Measurements from ENCODE around the gene KRTAP10-12. TPM values are rescaled to one million over a fixed set of nuclear protein-coding genes. Genes with fewer than 3 reads are reported as not detected.

KRTAP10-12 gene
- total and polyA plus RNA-seq, 2 donors from 2014 or later = not detected

DNA sequence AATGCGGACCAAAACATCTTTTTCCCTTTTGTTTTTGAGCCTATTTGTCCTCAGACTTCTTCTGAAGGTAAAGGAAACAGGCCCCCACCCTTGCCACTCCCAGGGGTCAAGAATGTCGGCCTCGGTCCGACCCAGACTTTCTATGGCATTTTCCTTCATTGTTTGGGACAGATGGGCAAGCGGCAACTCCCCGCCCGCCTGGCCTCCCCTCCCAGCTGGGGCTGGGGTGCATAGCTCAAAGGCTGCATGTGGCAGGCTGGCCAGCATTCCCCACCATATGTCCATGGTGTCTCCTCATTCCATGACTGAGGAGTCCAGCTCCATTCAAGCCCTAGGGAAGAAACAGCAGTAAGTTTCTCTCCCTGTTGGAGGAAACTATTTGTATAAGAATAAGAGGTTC, 43.8 kb downstream of the KRTAP10-12 start:
- no peaks in the 10 kb centered on the region for H3K36me3 ChIP-seq (ENCODE audit: control insufficient read depth in 2 of 3, insufficient read depth in 3 of 3, low read length in 3 of 3)
- FAIRE-seq (no peak), DNase-seq (peak in 1 of 5 donors; percentile 13)
- TF ChIP-seq, protein P1, sequence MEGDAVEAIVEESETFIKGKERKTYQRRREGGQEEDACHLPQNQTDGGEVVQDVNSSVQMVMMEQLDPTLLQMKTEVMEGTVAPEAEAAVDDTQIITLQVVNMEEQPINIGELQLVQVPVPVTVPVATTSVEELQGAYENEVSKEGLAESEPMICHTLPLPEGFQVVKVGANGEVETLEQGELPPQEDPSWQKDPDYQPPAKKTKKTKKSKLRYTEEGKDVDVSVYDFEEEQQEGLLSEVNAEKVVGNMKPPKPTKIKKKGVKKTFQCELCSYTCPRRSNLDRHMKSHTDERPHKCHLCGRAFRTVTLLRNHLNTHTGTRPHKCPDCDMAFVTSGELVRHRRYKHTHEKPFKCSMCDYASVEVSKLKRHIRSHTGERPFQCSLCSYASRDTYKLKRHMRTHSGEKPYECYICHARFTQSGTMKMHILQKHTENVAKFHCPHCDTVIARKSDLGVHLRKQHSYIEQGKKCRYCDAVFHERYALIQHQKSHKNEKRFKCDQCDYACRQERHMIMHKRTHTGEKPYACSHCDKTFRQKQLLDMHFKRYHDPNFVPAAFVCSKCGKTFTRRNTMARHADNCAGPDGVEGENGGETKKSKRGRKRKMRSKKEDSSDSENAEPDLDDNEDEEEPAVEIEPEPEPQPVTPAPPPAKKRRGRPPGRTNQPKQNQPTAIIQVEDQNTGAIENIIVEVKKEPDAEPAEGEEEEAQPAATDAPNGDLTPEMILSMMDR (IDR thresholded peaks at IDR 0.05; ENCODE audit: borderline replicate concordance, extremely low read depth, insufficient read depth) = no peak
- intact Hi-C loops (cut with DNase I) = no loop called here
- H3K27me3 ChIP-seq (ENCODE audit: control insufficient read depth, insufficient read depth, low read length) = no peaks in the 10 kb centered on the region
- H3K4me1 ChIP-seq (ENCODE audit: control insufficient read depth in 2 of 3, insufficient read depth in 2 of 3, low read depth in 1 of 3, low read length in 3 of 3) = no peaks in the 10 kb centered on the region
- H3K9me3 ChIP-seq (ENCODE audit: control insufficient read depth in 2 of 3, insufficient read depth in 1 of 3, low read length in 3 of 3) = peaks cover 0 to 36% (median 7%) of the 10 kb centered on the region in 3 donors
- H3K4me3 ChIP-seq (ENCODE audit: low read length in 3 of 3) = no peak overlapping the region
- no peak overlapping the region for H3K9ac ChIP-seq (ENCODE audit: low read length in 3 of 3)
- no peak overlapping the region for H3K27ac ChIP-seq (ENCODE audit: low read depth in 2 of 2, low read length in 2 of 2)

GRCh38 chr21:44741921-44742320, 44.9 kb downstream of the KRTAP10-12 start:
- Histone ChIP-seq H3K4me3 (ENCODE audit: low read length in 3 of 3) (no peak overlapping the region), H3K27ac (ENCODE audit: low read depth in 2 of 2, low read length in 2 of 2) (no peak overlapping the region), H3K9me3 (ENCODE audit: control insufficient read depth in 2 of 3, insufficient read depth in 1 of 3, low read length in 3 of 3) (peaks cover 0 to 29% (median 7%) of the 10 kb centered on the region in 3 donors), H3K27me3 (ENCODE audit: control insufficient read depth, insufficient read depth, low read length) (no peaks in the 10 kb centered on the region), H3K4me1 (ENCODE audit: control insufficient read depth in 2 of 3, insufficient read depth in 2 of 3, low read depth in 1 of 3, low read length in 3 of 3) (no peaks in the 10 kb centered on the region), H3K9ac (ENCODE audit: low read length in 3 of 3) (no peak overlapping the region), H3K36me3 (ENCODE audit: control insufficient read depth in 2 of 3, insufficient read depth in 3 of 3, low read length in 3 of 3) (no peaks in the 10 kb centered on the region)
- intact Hi-C loops (cut with DNase I) = no loop called here
- TF ChIP-seq, protein P1 (IDR thresholded peaks at IDR 0.05; ENCODE audit: borderline replicate concordance, extremely low read depth, insufficient read depth) = no peak
- FAIRE-seq = no peak
- no peak for DNase-seq

GRCh38 chr21:44742418-44743153, 45.6 kb downstream of the KRTAP10-12 start:
- intact Hi-C loops (cut with DNase I) = no loop called here
- no peak for FAIRE-seq
- Histone ChIP-seq H3K9me3 (ENCODE audit: control insufficient read depth in 2 of 3, insufficient read depth in 1 of 3, low read length in 3 of 3) (peaks cover 0 to 25% (median 7%) of the 10 kb centered on the region in 3 donors), H3K27ac (ENCODE audit: low read depth in 2 of 2, low read length in 2 of 2) (no peak overlapping the region), H3K4me1 (ENCODE audit: control insufficient read depth in 2 of 3, insufficient read depth in 2 of 3, low read depth in 1 of 3, low read length in 3 of 3) (no peaks in the 10 kb centered on the region), H3K27me3 (ENCODE audit: control insufficient read depth, insufficient read depth, low read length) (no peaks in the 10 kb centered on the region), H3K36me3 (ENCODE audit: control insufficient read depth in 2 of 3, insufficient read depth in 3 of 3, low read length in 3 of 3) (no peaks in the 10 kb centered on the region), H3K4me3 (ENCODE audit: low read length in 3 of 3) (no peak overlapping the region), H3K9ac (ENCODE audit: low read length in 3 of 3) (no peak overlapping the region)
- TF ChIP-seq, protein P1 (IDR thresholded peaks at IDR 0.05; ENCODE audit: borderline replicate concordance, extremely low read depth, insufficient read depth) = no peak
- no peak for DNase-seq

Other genes with a start within 250 kb of the KRTAP10-12 start
- gene LRRC3, start 241.7 kb upstream of the KRTAP10-12 start, total RNA-seq = 1.4 TPM
- gene LRRC3, start 241.7 kb upstream of the KRTAP10-12 start, polyA plus RNA-seq (ENCODE audit: insufficient read depth, low read depth, low replicate concordance) = 0.60 TPM
- not detected for gene KRTAP10-1, start 157.0 kb upstream of the KRTAP10-12 start, total RNA-seq
- gene KRTAP10-1, start 157.0 kb upstream of the KRTAP10-12 start, polyA plus RNA-seq (ENCODE audit: insufficient read depth, low read depth, low replicate concordance) = not detected
- gene KRTAP10-2, start 145.7 kb upstream of the KRTAP10-12 start, total RNA-seq = not detected
- not detected for gene KRTAP10-2, start 145.7 kb upstream of the KRTAP10-12 start, polyA plus RNA-seq (ENCODE audit: insufficient read depth, low read depth, low replicate concordance)
- gene KRTAP10-3, start 138.4 kb upstream of the KRTAP10-12 start, total RNA-seq = not detected
- gene KRTAP10-3, start 138.4 kb upstream of the KRTAP10-12 start, polyA plus RNA-seq (ENCODE audit: insufficient read depth, low read depth, low replicate concordance) = not detected
- gene KRTAP10-4, start 123.4 kb upstream of the KRTAP10-12 start, total RNA-seq = not detected
- not detected for gene KRTAP10-4, start 123.4 kb upstream of the KRTAP10-12 start, polyA plus RNA-seq (ENCODE audit: insufficient read depth, low read depth, low replicate concordance)
- gene KRTAP10-5, start 116.6 kb upstream of the KRTAP10-12 start, total RNA-seq = not detected
- gene KRTAP10-5, start 116.6 kb upstream of the KRTAP10-12 start, polyA plus RNA-seq (ENCODE audit: insufficient read depth, low read depth, low replicate concordance) = not detected
- gene KRTAP10-6, start 104.7 kb upstream of the KRTAP10-12 start, total RNA-seq = not detected
- gene KRTAP10-6, start 104.7 kb upstream of the KRTAP10-12 start, polyA plus RNA-seq (ENCODE audit: insufficient read depth, low read depth, low replicate concordance) = not detected
- not detected for gene KRTAP10-7, start 96.6 kb upstream of the KRTAP10-12 start, total RNA-seq
- gene KRTAP10-7, start 96.6 kb upstream of the KRTAP10-12 start, polyA plus RNA-seq (ENCODE audit: insufficient read depth, low read depth, low replicate concordance) = not detected
- not detected for gene KRTAP10-8, start 85.1 kb upstream of the KRTAP10-12 start, total RNA-seq
- not detected for gene KRTAP10-8, start 85.1 kb upstream of the KRTAP10-12 start, polyA plus RNA-seq (ENCODE audit: insufficient read depth, low read depth, low replicate concordance)
- gene KRTAP10-9, start 70.1 kb upstream of the KRTAP10-12 start, total RNA-seq = not detected
- gene KRTAP10-9, start 70.1 kb upstream of the KRTAP10-12 start, polyA plus RNA-seq (ENCODE audit: insufficient read depth, low read depth, low replicate concordance) = not detected
- not detected for gene KRTAP10-10, start 59.8 kb upstream of the KRTAP10-12 start, total RNA-seq
- gene KRTAP10-10, start 59.8 kb upstream of the KRTAP10-12 start, polyA plus RNA-seq (ENCODE audit: insufficient read depth, low read depth, low replicate concordance) = not detected
- not detected for gene KRTAP10-11, start 50.8 kb upstream of the KRTAP10-12 start, total RNA-seq
- not detected for gene KRTAP10-11, start 50.8 kb upstream of the KRTAP10-12 start, polyA plus RNA-seq (ENCODE audit: insufficient read depth, low read depth, low replicate concordance)
- gene KRTAP12-4, start 42.5 kb upstream of the KRTAP10-12 start, total RNA-seq = not detected
- not detected for gene KRTAP12-4, start 42.5 kb upstream of the KRTAP10-12 start, polyA plus RNA-seq (ENCODE audit: insufficient read depth, low read depth, low replicate concordance)
- not detected for gene KRTAP12-3, start 39.2 kb upstream of the KRTAP10-12 start, total RNA-seq
- gene KRTAP12-3, start 39.2 kb upstream of the KRTAP10-12 start, polyA plus RNA-seq (ENCODE audit: insufficient read depth, low read depth, low replicate concordance) = not detected
- gene KRTAP12-2, start 30.2 kb upstream of the KRTAP10-12 start, total RNA-seq = not detected
- not detected for gene KRTAP12-2, start 30.2 kb upstream of the KRTAP10-12 start, polyA plus RNA-seq (ENCODE audit: insufficient read depth, low read depth, low replicate concordance)
- not detected for gene KRTAP12-1, start 15.0 kb upstream of the KRTAP10-12 start, total RNA-seq
- gene KRTAP12-1, start 15.0 kb upstream of the KRTAP10-12 start, polyA plus RNA-seq (ENCODE audit: insufficient read depth, low read depth, low replicate concordance) = not detected
- 0.22 TPM for gene TSPEAR, start 14.4 kb downstream of the KRTAP10-12 start, total RNA-seq
- 0.09 TPM for gene TSPEAR, start 14.4 kb downstream of the KRTAP10-12 start, polyA plus RNA-seq (ENCODE audit: insufficient read depth, low read depth, low replicate concordance)
- 86.0 TPM for gene UBE2G2, start 104.6 kb downstream of the KRTAP10-12 start, total RNA-seq
- 39.4 TPM for gene UBE2G2, start 104.6 kb downstream of the KRTAP10-12 start, polyA plus RNA-seq (ENCODE audit: insufficient read depth, low read depth, low replicate concordance)
- 88.6 TPM for gene SUMO3, start 120.9 kb downstream of the KRTAP10-12 start, total RNA-seq
- 89.9 TPM for gene SUMO3, start 120.9 kb downstream of the KRTAP10-12 start, polyA plus RNA-seq (ENCODE audit: insufficient read depth, low read depth, low replicate concordance)
- gene PTTG1IP, start 176.5 kb downstream of the KRTAP10-12 start, total RNA-seq = 378 TPM
- gene PTTG1IP, start 176.5 kb downstream of the KRTAP10-12 start, polyA plus RNA-seq (ENCODE audit: insufficient read depth, low read depth, low replicate concordance) = 187 TPM
- gene ITGB2, start 223.7 kb downstream of the KRTAP10-12 start, total RNA-seq = 111 TPM
- gene ITGB2, start 223.7 kb downstream of the KRTAP10-12 start, polyA plus RNA-seq (ENCODE audit: insufficient read depth, low read depth, low replicate concordance) = 9.5 TPM
- gene SLX9, start 242.9 kb downstream of the KRTAP10-12 start, total RNA-seq = 27.1 TPM
- 35.1 TPM for gene SLX9, start 242.9 kb downstream of the KRTAP10-12 start, polyA plus RNA-seq (ENCODE audit: insufficient read depth, low read depth, low replicate concordance)

All from kidney (tissue), 14 donors.